Cardiac fibroblast (primary cell): ENCODE results near the gene UBA3.

Experiments
- DNase-seq, 2 donors: peaks; one replicate each; pipeline versions ENCODE4 v3.0.0 to v3.0.0-alpha.2; 2010; ENCODE audit warnings: low read depth in 2 of 2
- H3K4me3 ChIP-seq, 2 donors: replicated peaks in 1 of 2; 1 replicate in 1 of 2; 2 replicates in 1 of 2; pipeline ENCODE4 v1.5.1; 2011; ENCODE audit warnings: low read depth in 2 of 2, low read length in 2 of 2, mild to moderate bottlenecking in 2 of 2, moderate library complexity in 1 of 2
- CTCF ChIP-seq: IDR thresholded peaks from one replicate; pipeline ENCODE4 v1.5.1; 2011; ENCODE audit warnings: low read depth, mild to moderate bottlenecking, low read length, inconsistent platforms

Gene UBA3

GRCh38 chr3:69121513-69121912 lies 41.3 kb upstream of the UBA3 start:
- H3K4me3 ChIP-seq: no peak overlapping the region
- no peak for TF ChIP-seq CTCF
- DNase-seq: no peak

DNA sequence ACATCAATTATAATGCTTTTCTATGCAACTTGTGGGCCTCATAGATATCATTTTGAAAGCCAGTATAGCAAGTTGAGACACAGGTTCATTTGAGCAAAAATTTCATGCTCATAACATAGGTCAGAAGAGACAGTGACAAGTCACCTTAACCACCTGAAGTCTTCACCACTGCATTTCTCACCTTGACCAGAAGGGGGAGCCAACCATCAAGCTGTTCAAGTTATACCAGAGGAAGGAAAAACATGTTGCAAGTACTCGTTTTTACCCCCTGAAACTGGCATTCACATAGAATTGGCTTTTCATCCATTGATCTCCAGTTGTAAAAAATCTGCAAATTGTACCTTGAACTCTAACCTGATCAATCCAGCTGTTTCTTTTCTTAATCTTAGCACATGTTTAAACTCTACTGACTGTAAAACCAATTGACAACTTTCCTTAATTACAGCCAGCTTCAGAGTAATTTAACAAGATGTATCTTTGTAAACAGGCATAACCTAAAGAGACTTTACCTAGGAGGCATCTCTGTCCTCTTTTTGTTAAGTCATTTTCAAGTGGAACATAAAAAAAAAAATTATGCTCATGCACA lies 40.8 kb upstream of the UBA3 start:
- peak; percentile 81 to 87 for DNase-seq
- H3K4me3 ChIP-seq: no peak overlapping the region
- peak; percentile 94 for TF ChIP-seq CTCF

DNA sequence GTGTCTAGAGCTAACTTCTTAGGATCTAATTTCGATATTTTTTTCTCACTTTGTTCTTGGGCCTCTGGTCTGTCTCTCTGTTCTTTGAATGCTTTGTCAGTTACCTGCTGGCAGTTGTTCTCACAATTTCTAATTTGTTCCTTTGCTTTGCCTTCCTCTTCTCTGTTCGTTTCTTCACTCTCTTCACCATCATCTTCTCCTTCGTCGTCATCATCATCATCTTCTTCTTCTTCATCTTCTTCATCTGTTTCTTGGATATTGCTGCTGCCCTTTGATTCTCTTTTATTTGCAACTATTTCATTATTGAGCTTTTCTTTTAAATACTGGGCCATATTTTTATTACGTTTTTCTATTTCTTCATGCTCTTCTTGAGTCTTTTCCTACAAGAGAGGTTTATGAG lies 39.5 kb upstream of the UBA3 start:
- H3K4me3 ChIP-seq: no peak overlapping the region
- DNase-seq: no peak
- TF ChIP-seq CTCF: no peak

- TF ChIP-seq CTCF: no peak
- no peak overlapping the region for H3K4me3 ChIP-seq
- DNase-seq: no peak
Observed at GRCh38 chr3:69119138-69119537, 39.0 kb upstream of the UBA3 start.

- no peak for TF ChIP-seq CTCF
- no peak overlapping the region for H3K4me3 ChIP-seq
Observed at GRCh38 chr3:69118555-69118954, 38.4 kb upstream of the UBA3 start.

GRCh38 chr3:69116897-69117296 lies 36.7 kb upstream of the UBA3 start:
- no peak for TF ChIP-seq CTCF
- H3K4me3 ChIP-seq: no peak overlapping the region
- no peak for DNase-seq

More at GRCh38 chr3:69118555-69118954, 38.4 kb upstream of the UBA3 start:
- no peak for DNase-seq

GRCh38 chr3:69116162-69116561 lies 36.0 kb upstream of the UBA3 start:
- H3K4me3 ChIP-seq: no peak overlapping the region
- no peak for TF ChIP-seq CTCF

More at GRCh38 chr3:69116162-69116561, 36.0 kb upstream of the UBA3 start:
- no peak for DNase-seq
